Measurements from ENCODE around the gene ARHGAP33. TPM values are rescaled to one million over a fixed set of nuclear protein-coding genes. Genes with fewer than 3 reads are reported as not detected.
"Not testable (repeated sequence)": the region's sequence is repeated elsewhere in the genome, so short reads cannot be mapped to it uniquely, and the experiment has no call there.

The ARHGAP33 gene
- total RNA-seq, 1 donor from 2014 or later, result 24.5 TPM

DNA sequence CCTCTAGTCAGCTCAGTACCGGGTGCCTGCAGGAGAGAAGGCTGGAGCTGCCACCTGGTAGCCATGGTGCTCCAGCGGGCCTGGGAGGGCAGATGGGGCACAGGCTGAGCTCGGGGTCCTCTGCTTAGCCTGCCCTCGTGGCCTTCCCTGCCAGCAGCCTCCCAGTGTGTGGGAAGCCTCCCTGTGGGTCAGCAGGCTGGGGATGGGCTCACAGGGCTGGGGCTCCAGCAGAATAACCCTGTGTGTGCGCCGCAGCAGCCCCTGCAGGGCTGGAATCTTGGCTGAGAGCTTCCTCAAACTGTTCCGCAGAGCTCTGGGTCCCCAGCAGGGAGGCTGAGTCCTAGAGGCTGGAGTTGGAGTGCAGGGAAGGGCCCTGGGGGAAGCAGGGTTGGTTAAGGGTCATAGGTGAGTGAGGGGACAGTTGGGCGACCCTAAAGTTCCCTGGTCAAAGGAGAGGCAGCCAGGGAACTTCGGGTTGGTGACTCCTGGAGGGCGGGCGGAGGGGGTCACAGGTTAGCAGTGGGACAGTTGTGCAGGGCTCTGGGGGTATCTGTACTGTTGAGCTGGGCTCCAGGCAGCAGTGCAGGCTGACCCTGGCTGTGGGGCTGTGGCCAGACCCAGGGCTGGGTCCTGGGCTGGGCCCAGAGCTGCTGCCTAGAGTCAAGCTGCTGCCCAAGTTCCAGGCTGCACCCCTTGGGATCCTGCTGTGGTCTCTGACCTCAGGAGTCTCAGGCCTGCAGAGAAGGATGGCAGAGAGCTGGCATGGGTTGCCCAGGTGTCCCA lies 14.0 kb downstream of the ARHGAP33 start:
- intact Hi-C loops (cut with micrococcal nuclease), result no loop called here
- Mint-ChIP-seq H3K36me3 (ENCODE audit: low read depth) (peaks cover 2% of the 10 kb centered on the region), H3K4me3 (no peak overlapping the region), H3K9me3 (no peaks in the 10 kb centered on the region), H3K4me1 (ENCODE audit: low read depth) (no peaks in the 10 kb centered on the region), H3K27ac (no peak overlapping the region), H3K27me3 (ENCODE audit: insufficient read depth) (no peaks in the 10 kb centered on the region)
- no peak for DNase-seq (ENCODE audit: low spot score)

DNA sequence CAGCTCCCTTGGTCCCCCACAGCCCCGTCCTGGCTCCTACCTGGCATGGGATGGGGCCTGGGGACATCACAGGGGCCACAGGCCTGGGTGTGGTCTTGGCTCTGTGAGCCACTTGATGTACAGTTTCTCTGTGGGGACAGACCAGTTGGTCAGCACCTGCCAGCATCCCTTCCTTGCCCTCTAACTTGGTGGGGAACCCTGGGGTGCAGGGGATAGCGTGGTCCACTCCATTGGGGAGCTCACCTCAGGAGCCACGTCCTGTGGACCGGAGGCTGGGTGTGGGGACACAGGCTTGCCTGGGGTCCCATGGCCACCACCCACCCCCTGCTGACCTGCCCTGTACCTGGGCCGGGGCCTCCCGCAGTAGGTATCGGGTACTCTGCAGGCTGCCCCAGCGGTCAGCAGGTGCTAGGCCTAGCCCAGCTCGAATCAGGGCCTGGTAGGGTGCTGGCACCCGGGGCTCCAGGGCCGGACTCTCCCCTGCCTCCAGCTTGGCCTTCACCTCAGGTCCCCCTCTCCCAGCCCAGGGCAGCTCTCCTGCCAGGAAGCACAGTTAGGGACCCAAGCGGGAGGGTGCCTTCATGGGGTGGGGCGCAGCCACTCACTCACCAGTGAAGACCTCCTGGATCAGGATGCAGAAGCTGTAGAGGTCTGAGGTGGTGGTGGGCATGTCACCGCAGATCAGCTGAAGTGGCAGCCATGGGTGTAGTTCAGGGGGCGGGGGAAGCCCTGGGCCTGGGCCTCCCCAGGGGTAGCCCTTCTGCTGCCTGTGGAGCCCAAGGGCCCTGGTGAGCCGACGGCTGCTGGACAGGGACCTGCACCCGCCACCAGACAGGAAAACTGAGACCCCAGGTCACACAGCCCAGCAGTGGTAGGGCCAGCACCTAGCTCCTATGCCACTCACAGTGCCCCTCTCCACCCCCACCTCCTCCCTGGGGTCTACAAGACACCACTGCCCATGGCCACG lies 14.9 kb downstream of the ARHGAP33 start:
- Mint-ChIP-seq H3K9me3 (no peaks in the 10 kb centered on the region), H3K36me3 (ENCODE audit: low read depth) (peaks cover 2% of the 10 kb centered on the region), H3K4me1 (ENCODE audit: low read depth) (no peaks in the 10 kb centered on the region), H3K4me3 (no peak overlapping the region), H3K27ac (no peak overlapping the region), H3K27me3 (ENCODE audit: insufficient read depth) (peaks cover under 1% of the 10 kb centered on the region)
- DNase-seq (ENCODE audit: low spot score), result no peak
- intact Hi-C loops (cut with micrococcal nuclease), result no loop called here

DNA sequence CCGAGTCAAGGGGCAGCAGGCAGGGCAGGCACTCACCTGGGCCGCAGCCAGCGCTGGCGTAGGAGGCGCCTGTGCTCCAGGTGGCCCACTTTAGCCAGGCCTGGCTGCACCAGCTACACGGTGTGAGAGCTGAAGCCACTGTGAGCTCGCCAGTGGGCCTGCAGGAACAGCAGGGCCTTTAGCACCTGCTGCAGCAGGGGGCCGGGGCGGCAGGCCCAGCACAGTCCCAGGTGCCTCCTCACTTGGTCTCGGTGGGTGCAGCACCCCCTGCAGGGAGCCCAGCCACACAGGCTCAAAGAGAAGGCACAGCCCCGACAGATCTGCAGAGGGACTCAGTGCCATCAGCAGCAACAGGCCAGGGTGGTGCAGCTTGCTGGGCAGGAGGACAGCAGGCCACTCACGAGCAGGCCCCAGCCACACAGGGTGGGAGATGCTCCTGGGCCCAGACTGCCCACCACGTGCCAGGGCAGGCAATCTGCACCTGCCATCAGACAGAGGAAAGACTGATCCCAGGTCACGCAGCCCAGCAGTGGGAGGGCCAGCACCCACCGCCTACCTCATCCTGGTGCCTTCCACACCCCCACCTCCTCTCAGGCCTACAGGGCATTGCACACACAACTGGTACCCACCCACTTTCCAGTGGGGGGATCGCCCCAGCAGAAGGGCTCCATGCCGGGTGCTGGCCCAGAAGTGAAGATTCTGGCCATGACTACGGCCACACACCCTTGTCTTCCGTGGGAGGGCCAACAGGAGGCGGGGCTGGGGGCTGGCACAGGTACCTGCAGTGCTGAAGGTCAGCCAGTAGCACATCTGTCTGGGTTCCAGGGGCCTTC lies 15.8 kb downstream of the ARHGAP33 start:
- Mint-ChIP-seq H3K27ac (no peak overlapping the region), H3K9me3 (no peaks in the 10 kb centered on the region), H3K4me3 (no peak overlapping the region), H3K4me1 (ENCODE audit: low read depth) (no peaks in the 10 kb centered on the region), H3K36me3 (ENCODE audit: low read depth) (no peaks in the 10 kb centered on the region), H3K27me3 (ENCODE audit: insufficient read depth) (peaks cover 7% of the 10 kb centered on the region)
- no peak for DNase-seq (ENCODE audit: low spot score)
- intact Hi-C loops (cut with micrococcal nuclease), result no loop called here

DNA sequence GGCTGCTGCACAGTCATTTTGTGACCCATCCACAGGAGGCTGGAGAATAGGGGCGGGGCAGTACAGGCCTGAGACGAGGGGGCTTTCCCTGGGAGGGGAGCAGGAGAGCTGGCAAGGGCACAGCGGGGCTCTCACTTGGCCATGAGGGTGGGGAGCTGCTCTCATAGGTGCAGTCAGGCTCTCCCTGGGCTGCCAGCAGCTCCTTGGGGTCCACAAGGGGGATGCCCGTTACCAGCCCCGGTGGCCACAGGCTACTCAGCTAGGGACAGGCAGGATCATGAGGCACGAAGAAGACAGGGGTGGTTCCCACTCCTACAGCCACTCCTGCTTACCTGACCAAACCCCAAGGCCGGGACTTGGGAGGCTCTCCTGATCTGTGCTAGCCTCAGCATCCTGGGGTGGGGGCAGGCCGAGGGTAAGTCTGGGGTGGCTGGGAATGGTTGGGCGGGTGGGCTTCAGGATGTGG lies 16.5 kb downstream of the ARHGAP33 start:
- no peaks in the 10 kb centered on the region for H3K4me1 Mint-ChIP-seq (ENCODE audit: low read depth)
- H3K36me3 Mint-ChIP-seq (ENCODE audit: low read depth), result no peaks in the 10 kb centered on the region
- intact Hi-C loops (cut with micrococcal nuclease), result no loop called here
- no peak overlapping the region for H3K4me3 Mint-ChIP-seq
- no peak overlapping the region for H3K27ac Mint-ChIP-seq
- peaks cover 12% of the 10 kb centered on the region for H3K27me3 Mint-ChIP-seq (ENCODE audit: insufficient read depth)
- H3K9me3 Mint-ChIP-seq, result no peaks in the 10 kb centered on the region
- DNase-seq (ENCODE audit: low spot score), result no peak

DNA sequence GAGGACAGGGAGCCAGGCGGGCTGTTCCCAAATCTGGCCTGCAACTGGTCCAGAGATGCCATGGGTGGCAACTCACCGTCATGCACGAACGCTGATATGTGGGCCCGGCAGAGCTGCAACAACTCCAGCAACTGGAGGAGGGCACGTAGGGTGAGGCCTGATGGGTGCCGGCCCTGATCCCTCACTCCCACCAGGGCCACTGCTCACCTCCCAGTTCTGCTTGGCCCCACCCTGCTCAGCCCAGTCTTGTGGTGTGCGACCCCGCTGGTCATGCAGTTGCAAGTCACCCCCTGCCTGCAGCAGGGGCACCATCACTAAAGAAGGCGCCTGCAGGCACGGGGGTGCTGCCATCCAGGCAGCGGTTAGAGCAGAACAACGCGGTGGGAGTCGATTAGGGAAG lies 16.9 kb downstream of the ARHGAP33 start:
- intact Hi-C loops (cut with micrococcal nuclease), result no loop called here
- DNase-seq (ENCODE audit: low spot score), result no peak
- H3K27ac Mint-ChIP-seq, result no peak overlapping the region
- no peaks in the 10 kb centered on the region for H3K9me3 Mint-ChIP-seq
- H3K36me3 Mint-ChIP-seq (ENCODE audit: low read depth), result no peaks in the 10 kb centered on the region
- no peak overlapping the region for H3K4me3 Mint-ChIP-seq
- H3K27me3 Mint-ChIP-seq (ENCODE audit: insufficient read depth), result peaks cover 17% of the 10 kb centered on the region
- no peaks in the 10 kb centered on the region for H3K4me1 Mint-ChIP-seq (ENCODE audit: low read depth)

DNA sequence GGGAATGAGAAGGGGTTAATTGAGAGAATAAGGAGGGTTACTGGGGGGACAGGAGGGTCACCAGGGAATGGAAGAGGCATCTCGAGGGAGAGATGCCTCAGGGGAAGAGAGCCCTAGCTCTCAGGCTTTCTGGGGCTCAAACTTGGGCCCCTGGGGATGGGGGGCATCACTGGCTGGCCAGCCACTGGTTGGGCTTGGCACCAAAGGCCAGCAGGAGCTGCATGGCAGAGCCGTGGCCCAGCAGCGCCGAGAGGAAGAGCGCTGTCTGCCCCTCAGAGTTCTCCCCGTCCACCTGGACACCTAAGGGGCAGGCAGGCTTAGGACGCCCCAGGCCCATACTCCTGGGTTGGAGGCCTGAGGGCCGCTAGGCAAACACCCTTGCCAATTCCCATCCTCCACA lies 17.5 kb downstream of the ARHGAP33 start:
- Mint-ChIP-seq H3K36me3 (ENCODE audit: low read depth) (no peaks in the 10 kb centered on the region), H3K4me1 (ENCODE audit: low read depth) (no peaks in the 10 kb centered on the region), H3K9me3 (no peaks in the 10 kb centered on the region), H3K27me3 (ENCODE audit: insufficient read depth) (peaks cover 20% of the 10 kb centered on the region), H3K27ac (no peak overlapping the region), H3K4me3 (no peak overlapping the region)
- intact Hi-C loops (cut with micrococcal nuclease), result no loop called here
- DNase-seq (ENCODE audit: low spot score), result no peak

DNA sequence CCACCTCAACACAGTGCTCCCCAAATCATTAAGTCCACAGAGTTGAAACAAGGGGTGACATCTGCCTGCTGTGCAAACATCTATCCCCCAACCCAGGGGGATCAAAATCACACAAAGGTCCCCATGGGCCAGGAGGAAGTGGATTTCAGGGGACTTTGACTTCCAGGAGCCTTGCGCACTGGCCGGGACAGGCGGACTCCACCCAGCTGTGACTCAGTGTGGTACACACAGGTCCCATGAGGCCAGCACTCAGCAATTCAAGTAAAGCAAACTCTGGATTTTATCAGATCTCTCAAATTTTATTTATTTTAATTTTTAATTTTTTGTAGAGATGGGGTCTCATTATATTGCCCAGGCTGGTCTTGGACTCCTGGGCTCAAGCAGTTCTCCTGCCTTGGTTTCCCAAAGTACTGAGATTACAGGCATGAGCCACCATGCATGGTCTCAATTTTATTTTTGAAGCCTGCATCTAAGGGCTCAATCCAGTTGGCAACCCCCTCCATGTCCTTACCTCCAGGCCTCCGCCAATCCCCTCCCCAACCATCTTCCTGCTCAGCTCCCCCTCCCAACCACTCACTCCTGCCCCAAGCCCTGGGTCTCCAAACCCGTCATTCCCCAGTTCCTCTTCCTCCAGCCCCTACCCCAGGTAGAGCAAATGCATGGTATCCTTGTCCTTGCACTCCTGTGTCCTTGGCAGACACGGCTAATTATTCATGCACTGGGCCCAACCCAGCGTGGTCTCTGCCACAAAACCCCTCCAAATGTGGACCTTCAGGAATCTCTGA lies 18.2 kb downstream of the ARHGAP33 start:
- Mint-ChIP-seq H3K27me3 (ENCODE audit: insufficient read depth) (peaks cover 25% of the 10 kb centered on the region), H3K27ac (no peak overlapping the region), H3K4me3 (no peak overlapping the region), H3K36me3 (ENCODE audit: low read depth) (no peaks in the 10 kb centered on the region), H3K4me1 (ENCODE audit: low read depth) (no peaks in the 10 kb centered on the region), H3K9me3 (no peaks in the 10 kb centered on the region)
- no peak for DNase-seq (ENCODE audit: low spot score)
- intact Hi-C loops (cut with micrococcal nuclease), result no loop called here

DNA sequence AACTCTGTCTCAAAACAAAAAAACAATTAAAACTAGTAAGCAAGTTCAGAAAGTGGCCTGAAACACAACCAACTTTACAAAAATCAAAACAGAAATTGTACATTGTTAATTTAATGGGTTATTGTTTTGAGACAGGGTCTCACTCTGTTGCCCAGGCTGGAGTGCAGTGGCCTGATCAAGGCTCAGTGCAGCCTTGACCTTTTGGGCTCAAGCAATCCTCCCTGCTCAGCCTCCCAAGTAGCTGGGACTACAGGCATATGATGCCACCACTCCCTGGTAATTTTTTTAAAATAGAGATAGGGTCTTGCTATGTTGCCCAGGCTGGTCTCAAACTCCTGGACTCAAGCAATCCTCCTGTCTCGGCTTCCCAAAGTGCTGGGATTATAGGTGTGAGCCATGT lies 20.2 kb downstream of the ARHGAP33 start:
- H3K4me3 Mint-ChIP-seq; intact Hi-C loops (cut with micrococcal nuclease); H3K36me3 Mint-ChIP-seq (ENCODE audit: low read depth); H3K4me1 Mint-ChIP-seq (ENCODE audit: low read depth); H3K27ac Mint-ChIP-seq; DNase-seq (ENCODE audit: low spot score); H3K9me3 Mint-ChIP-seq: not testable (repeated sequence)
- peaks cover 32% of the 10 kb centered on the region for H3K27me3 Mint-ChIP-seq (ENCODE audit: insufficient read depth)

DNA sequence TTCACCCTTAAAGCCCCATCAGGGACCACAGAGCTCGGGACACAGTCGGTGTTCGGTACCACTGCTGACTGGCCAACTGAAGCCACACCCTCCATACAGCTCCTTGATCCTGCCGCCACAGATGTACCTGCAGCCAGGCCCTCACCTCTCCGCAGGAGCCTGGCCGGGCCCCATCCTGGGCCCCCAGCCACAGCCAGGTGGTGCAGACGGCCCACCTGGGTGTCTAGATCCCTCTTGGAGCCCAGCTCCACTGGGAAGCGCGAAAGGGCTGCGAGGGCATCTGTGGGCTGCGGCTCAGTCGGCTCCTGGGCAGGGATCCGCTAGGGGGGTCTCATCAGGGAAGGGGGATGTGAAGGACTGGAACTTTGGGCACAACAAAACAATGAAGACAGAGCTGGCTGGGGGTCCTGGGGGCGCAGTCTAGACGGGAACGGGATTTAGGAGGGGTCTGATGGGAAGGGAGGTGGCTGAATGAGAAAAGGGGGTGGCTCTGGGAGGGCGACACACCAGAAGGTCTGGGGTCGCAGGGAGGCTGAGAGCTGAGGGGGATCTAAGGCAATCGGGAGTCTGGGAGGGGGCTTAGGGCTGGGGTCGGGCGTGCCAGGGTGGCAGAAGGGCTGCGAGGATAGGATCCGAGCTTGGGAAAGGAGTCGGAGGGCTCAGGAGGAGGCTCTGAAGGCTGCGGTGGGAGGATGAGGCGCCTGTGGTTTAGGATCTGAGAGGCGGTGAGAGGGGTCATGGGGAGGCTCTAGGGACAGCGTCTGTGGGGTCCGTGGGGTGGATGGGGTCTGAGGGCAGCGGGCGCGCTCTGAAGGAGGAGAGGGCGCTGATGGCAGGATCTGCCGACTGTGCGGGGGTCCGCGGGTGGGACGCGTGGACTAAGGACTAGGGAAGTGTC lies 21.5 kb downstream of the ARHGAP33 start:
- Mint-ChIP-seq H3K4me1 (ENCODE audit: low read depth) (no peaks in the 10 kb centered on the region), H3K9me3 (no peaks in the 10 kb centered on the region), H3K27ac (no peak overlapping the region), H3K4me3 (no peak overlapping the region), H3K36me3 (ENCODE audit: low read depth) (no peaks in the 10 kb centered on the region), H3K27me3 (ENCODE audit: insufficient read depth) (peaks cover 32% of the 10 kb centered on the region)
- no peak for DNase-seq (ENCODE audit: low spot score)
- intact Hi-C loops (cut with micrococcal nuclease), result no loop called here

DNA sequence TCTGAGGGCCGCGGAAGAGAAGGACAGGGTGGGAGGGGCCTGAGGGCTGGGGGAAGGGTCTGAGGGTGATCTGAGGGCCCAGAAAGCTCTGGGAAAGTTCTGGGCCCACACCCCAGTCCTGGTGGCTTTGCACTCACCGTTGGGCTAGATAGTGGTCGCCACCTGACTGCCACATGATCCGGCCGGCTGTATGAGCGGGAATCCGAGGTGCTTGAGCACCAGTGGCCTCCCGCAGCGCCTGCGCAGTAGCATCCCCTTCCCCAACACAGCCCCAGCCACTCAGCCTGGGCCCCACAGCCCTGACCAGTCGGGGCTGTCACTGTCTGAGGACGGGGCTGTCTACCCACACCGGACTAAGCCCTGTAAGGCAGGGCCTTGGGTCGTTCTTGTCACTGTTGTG lies 22.3 kb downstream of the ARHGAP33 start:
- Mint-ChIP-seq H3K27ac (no peak overlapping the region), H3K4me1 (ENCODE audit: low read depth) (no peaks in the 10 kb centered on the region), H3K36me3 (ENCODE audit: low read depth) (no peaks in the 10 kb centered on the region), H3K4me3 (no peak overlapping the region), H3K27me3 (ENCODE audit: insufficient read depth) (peaks cover 32% of the 10 kb centered on the region), H3K9me3 (no peaks in the 10 kb centered on the region)
- no peak for DNase-seq (ENCODE audit: low spot score)
- intact Hi-C loops (cut with micrococcal nuclease), result no loop called here

DNA sequence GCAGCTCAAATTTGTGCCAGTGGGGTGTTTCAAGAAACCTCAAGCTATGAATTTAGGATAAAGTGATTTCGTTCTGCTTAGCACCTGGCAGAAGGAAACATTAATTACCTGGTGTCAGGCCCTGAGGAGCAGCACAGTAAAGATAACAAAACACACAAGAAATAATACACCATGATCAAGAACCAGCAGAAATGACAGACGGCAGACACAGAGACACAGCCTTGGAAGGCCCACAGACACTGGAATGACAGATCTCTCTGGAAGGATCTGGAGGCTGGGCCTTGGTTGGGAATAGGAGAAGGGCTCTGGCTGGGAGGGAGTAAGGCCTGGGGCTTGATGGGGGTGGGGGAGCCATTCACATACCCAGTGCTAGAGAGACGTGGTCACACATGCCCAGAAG lies 26.5 kb downstream of the ARHGAP33 start:
- Mint-ChIP-seq H3K36me3 (ENCODE audit: low read depth) (no peaks in the 10 kb centered on the region), H3K27me3 (ENCODE audit: insufficient read depth) (peaks cover 25% of the 10 kb centered on the region), H3K4me3 (no peak overlapping the region), H3K27ac (no peak overlapping the region), H3K4me1 (ENCODE audit: low read depth) (peaks cover 10% of the 10 kb centered on the region), H3K9me3 (no peaks in the 10 kb centered on the region)
- DNase-seq (ENCODE audit: low spot score), result no peak
- intact Hi-C loops (cut with micrococcal nuclease), result no loop called here

Measured in activated T-helper 1 cell treated with anti-CD3 and anti-CD28 coated beads, Interleukin-12 subunit alpha, Interleukin-12 subunit beta, Interleukin-2, Interleukin-4 antibody, amounts not matched to agents 30 ng/mL and 10 ng/mL and 1 ng/mL, durations not matched to agents 14 hours and 24 hours and 36 hours (primary cell).